KMS-11 (cell line): ENCODE data around the gene HNRNPAB.

ENCODE experiments used
- H2AFZ ChIP-seq: fragments of 200-600 bp; sonication (generic); 2 replicates; pipeline ENCODE4 v1.6.1; 2016; ENCODE audit warnings: antibody characterized with exemption, mixed run types, low read depth
- H3K27ac ChIP-seq: fragments of 200-600 bp; sonication (generic); 2 replicates; pipeline ENCODE4 v1.6.1; 2016; ENCODE audit warnings: mild to moderate bottlenecking, mixed run types
- H3K27me3 ChIP-seq: fragments of 200-600 bp; sonication (generic); 2 replicates; pipeline ENCODE4 v1.6.1; 2017; ENCODE audit warnings: mild to moderate bottlenecking, low read depth, mixed run types, moderate library complexity; ENCODE audit not compliant: insufficient read depth
- H3K36me3 ChIP-seq: fragments of 200-600 bp; sonication (generic); 2 replicates; pipeline ENCODE4 v1.6.1; 2017; ENCODE audit warnings: mild to moderate bottlenecking, mixed run types; ENCODE audit not compliant: insufficient read depth
- H3K4me1 ChIP-seq: fragments of 200-600 bp; sonication (generic); 2 replicates; pipeline ENCODE4 v1.6.1; 2016; ENCODE audit warnings: mild to moderate bottlenecking, low read depth, mixed run types; ENCODE audit not compliant: poor library complexity, severe bottlenecking
- H3K4me2 ChIP-seq: fragments of 200-600 bp; sonication (generic); 2 replicates; pipeline ENCODE4 v1.7.0; 2016; ENCODE audit warnings: mild to moderate bottlenecking, mixed run types
- H3K4me3 ChIP-seq: fragments of 200-600 bp; sonication (generic); IDR thresholded peaks from 2 replicates; pipeline ENCODE4 v1.6.1; 2017; ENCODE audit warnings: low read depth, low read length, mixed read lengths; ENCODE audit not compliant: insufficient read depth
- H3K79me2 ChIP-seq: fragments of 200-600 bp; sonication (generic); 2 replicates; pipeline ENCODE4 v1.6.1; 2016; ENCODE audit warnings: low read depth, mixed run types; ENCODE audit not compliant: insufficient read depth
- H3K9ac ChIP-seq: fragments of 200-600 bp; sonication (generic); 2 replicates; pipeline ENCODE4 v1.6.1; 2016; ENCODE audit warnings: mild to moderate bottlenecking, mixed run types
- H4K20me1 ChIP-seq: fragments of 200-600 bp; sonication (generic); 2 replicates; pipeline ENCODE4 v1.6.1; 2016; ENCODE audit warnings: mild to moderate bottlenecking, mixed run types; ENCODE audit not compliant: insufficient read depth
- TF ChIP-seq, protein P1 (sequence below): fragments of 200-600 bp; sonication (generic); conservative IDR thresholded peaks from 2 replicates; pipeline ENCODE4 v1.6.1; 2017; ENCODE audit warnings: low read depth, mild to moderate bottlenecking, antibody characterized with exemption, low read length, moderate library complexity, mixed read lengths

Gene HNRNPAB

DNA sequence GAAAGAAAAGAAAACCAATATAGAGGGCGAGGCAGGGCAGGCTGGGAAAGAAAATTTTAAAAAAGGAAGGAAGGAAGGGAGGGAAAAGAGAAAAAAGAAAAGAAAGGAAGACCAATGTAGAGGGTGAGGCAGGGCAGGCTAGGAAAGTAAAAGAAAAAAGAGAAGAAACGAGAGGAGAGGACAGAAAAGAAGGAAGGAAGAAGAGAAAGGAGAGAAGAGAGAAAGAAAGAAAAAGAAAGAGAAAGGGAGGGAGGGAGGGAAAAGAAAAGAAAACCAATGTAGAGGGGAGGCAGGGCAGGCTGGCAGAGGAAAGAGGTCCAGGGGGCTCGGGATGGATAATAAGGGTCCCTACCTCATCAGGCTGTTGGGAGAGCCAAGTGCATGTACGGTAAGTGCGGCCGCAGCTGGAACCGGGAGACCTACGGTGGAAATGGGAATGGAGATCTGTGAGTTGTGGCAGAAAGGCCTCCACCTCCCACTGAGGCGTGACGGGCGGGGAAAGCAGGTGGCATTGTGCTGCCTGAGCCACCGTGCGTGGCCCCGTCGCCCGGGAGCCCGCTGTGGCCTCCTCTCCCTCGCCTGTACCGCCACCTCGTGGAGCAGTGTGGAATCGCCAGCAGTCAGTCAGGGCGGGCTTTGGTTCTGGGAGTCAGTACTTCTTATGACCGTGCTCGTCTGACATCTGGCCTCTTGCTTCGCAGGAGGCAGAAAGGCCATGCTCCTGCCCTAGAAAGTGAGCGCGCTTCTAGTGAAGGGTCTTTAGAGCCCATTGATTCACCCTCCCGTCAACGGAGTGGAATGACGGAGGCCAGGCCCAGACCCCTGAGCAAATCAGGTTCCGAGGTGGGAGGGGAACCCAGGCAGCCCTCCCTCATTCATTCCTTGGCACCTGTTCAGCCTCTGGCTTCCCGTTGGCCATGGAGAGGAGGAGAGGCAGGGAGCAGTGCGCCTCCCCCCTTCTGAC is 40.3 kb upstream of the HNRNPAB start:
- Histone ChIP-seq H3K79me2 (no peaks in the 10 kb centered on the region), H2AFZ (peak overlapping the region; percentile 59), H3K9ac (no peak overlapping the region)

DNA sequence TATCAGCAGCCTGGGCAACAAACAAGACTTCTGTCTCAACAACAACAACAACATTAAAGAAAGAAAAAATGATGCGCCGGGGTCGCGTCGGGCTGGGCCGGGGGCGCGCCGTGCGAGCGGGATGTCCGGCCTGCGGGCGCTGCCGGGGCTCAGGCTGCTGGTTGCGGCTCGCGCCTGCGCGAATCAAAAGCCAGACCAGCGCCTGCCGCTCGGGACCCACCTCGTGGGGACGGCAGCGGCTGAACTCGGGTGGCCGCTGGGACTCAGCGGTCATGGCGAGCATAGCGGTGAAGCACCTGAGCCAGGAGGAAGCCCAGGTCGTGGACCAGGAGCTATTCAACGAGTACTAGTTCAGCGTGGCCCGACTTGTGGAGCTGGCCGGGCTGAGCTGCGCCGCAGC is 38.8 kb upstream of the HNRNPAB start:
- H3K27ac ChIP-seq = no peak overlapping the region
- no peaks in the 10 kb centered on the region for H3K27me3 ChIP-seq
- no peak overlapping the region for H2AFZ ChIP-seq
- no peak overlapping the region for H3K9ac ChIP-seq
- no peak overlapping the region for H3K4me2 ChIP-seq
- no peaks in the 10 kb centered on the region for H3K4me1 ChIP-seq
- H3K4me3 ChIP-seq = no peak overlapping the region
- no peaks in the 10 kb centered on the region for H3K36me3 ChIP-seq
- TF ChIP-seq, protein P1, sequence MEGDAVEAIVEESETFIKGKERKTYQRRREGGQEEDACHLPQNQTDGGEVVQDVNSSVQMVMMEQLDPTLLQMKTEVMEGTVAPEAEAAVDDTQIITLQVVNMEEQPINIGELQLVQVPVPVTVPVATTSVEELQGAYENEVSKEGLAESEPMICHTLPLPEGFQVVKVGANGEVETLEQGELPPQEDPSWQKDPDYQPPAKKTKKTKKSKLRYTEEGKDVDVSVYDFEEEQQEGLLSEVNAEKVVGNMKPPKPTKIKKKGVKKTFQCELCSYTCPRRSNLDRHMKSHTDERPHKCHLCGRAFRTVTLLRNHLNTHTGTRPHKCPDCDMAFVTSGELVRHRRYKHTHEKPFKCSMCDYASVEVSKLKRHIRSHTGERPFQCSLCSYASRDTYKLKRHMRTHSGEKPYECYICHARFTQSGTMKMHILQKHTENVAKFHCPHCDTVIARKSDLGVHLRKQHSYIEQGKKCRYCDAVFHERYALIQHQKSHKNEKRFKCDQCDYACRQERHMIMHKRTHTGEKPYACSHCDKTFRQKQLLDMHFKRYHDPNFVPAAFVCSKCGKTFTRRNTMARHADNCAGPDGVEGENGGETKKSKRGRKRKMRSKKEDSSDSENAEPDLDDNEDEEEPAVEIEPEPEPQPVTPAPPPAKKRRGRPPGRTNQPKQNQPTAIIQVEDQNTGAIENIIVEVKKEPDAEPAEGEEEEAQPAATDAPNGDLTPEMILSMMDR = no peak
- no peaks in the 10 kb centered on the region for H3K79me2 ChIP-seq
- H4K20me1 ChIP-seq = no peaks in the 10 kb centered on the region

More for the DNA sequence above, 40.3 kb upstream of the HNRNPAB start:
- Histone ChIP-seq H3K4me2 (peak overlapping the region; percentile 17; the same call in 1 of the 2 replicates), H4K20me1 (no peaks in the 10 kb centered on the region), H3K36me3 (no peaks in the 10 kb centered on the region), H3K4me1 (no peaks in the 10 kb centered on the region), H3K27ac (no peak overlapping the region), H3K4me3 (no peak overlapping the region), H3K27me3 (no peaks in the 10 kb centered on the region)
- TF ChIP-seq, protein P1 = peak; percentile 81

DNA sequence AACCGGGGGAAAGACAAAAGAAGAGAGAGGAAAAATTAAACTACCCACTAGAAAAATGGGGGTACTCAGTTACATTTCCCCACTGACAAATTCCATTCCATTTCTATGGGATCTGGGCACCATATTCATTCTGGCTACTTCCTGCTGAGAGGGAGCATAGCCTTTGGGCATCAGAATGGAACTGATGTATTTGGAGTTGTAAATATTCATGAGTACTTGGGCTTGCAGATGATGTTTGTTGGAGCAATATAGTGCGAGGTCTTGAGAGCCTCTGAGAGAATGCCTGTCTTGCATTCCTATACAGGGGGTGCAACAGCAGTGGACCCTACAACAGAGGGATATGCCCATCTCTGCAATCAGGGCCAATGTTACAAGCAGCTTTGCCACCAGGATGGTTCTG is 33.9 kb upstream of the HNRNPAB start:
- no peak overlapping the region for H3K9ac ChIP-seq
- no peaks in the 10 kb centered on the region for H3K79me2 ChIP-seq
- H3K27ac ChIP-seq = no peak overlapping the region
- no peak overlapping the region for H3K4me2 ChIP-seq
- H3K4me3 ChIP-seq = no peak overlapping the region
- H3K36me3 ChIP-seq = no peaks in the 10 kb centered on the region
- no peaks in the 10 kb centered on the region for H3K4me1 ChIP-seq
- no peaks in the 10 kb centered on the region for H3K27me3 ChIP-seq
- TF ChIP-seq, protein P1 = no peak
- H2AFZ ChIP-seq = no peak overlapping the region
- H4K20me1 ChIP-seq = no peaks in the 10 kb centered on the region

DNA sequence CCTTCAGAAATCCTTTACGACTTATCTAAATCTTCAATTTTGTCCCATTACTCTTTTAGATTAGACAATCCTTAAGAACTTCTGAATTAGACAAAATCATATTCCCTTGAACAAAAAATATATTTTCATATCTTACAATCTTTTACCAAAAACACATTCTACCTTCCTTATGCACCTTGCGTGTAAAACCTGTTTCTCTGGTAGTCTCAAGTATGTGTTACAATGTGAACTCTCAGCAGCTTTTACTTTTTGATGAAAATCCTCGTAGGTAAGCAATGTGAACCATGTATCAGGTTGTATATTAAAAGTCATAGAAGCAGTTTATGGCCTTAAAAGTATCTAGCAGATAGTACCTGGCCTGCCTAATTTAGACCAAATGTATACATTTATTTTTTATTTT is 29.9 kb upstream of the HNRNPAB start:
- TF ChIP-seq, protein P1 = no peak

More for the DNA sequence above, 29.9 kb upstream of the HNRNPAB start:
- H3K4me1 ChIP-seq = no peaks in the 10 kb centered on the region
- H3K4me2 ChIP-seq = no peak overlapping the region
- H3K4me3 ChIP-seq = no peak overlapping the region
- H3K9ac ChIP-seq = no peak overlapping the region
- H3K27ac ChIP-seq = no peak overlapping the region
- H3K36me3 ChIP-seq = no peaks in the 10 kb centered on the region
- H2AFZ ChIP-seq = no peak overlapping the region
- H4K20me1 ChIP-seq = no peaks in the 10 kb centered on the region
- no peaks in the 10 kb centered on the region for H3K27me3 ChIP-seq
- no peaks in the 10 kb centered on the region for H3K79me2 ChIP-seq
